K562 (cell line): Measurements from ENCODE around the gene FRMPD4. TPM values are rescaled to one million over a fixed set of nuclear protein-coding genes. Genes with fewer than 3 reads are reported as not detected.

Experiments used
- ATAC-seq: fragments of 200-7000 bp; cut with Tn5 transposase; 3 replicates; pipeline ENCODE4 v1.9.1; 2020; ENCODE audit warnings: moderate library complexity
- BruUV-seq: library from RNA; stranded (reverse); fragments of 400-500 nt; replicated peaks from 2 replicates; lab custom pipeline; 2021; lab: Mats Ljungman, UMichigan
- CTCF ChIA-PET: fragments of 300-600 bp; formaldehyde crosslinking; extraction: SDS; loops from one replicate; lab custom pipeline; 2021; ENCODE audit warnings: low intra/inter-chr PET ratio; lab: Yijun Ruan, JAX
- POLR2A ChIA-PET: fragments of 300-600, 350-650 bp; sonication (Branson Sonifier 250); formaldehyde crosslinking; extraction: SDS; loops from one replicate; lab custom pipeline; 2021; ENCODE audit warnings: antibody characterized with exemption, inconsistent platforms; lab: Yijun Ruan, JAX
- DNase-seq, 4 experiments: peaks; one replicate each; pipeline versions ENCODE4 v3.0.0 to v3.0.0-alpha.2; 2011 to 2018; ENCODE audit warnings: low spot score in 3 of 4, mixed read lengths in 3 of 4; ENCODE audit errors: extremely low read depth in 1 of 4
- FAIRE-seq: peaks from 2 replicates; lab custom pipeline; 2011; peaks lifted over from hg19 to GRCh38; lab: Jason Lieb, UNC
- H2AFZ ChIP-seq: 2 replicates; pipeline ENCODE4 v1.6.0; 2011; ENCODE audit warnings: low read depth, low read length, control low read depth, inconsistent platforms
- H3K27ac ChIP-seq: fragments of 200-600 bp; 3 replicates; pipeline ENCODE4 v1.8.0; 2011; ENCODE audit warnings: low read depth, mild to moderate bottlenecking, control low read depth, inconsistent platforms, low read length, moderate library complexity, mixed read lengths; ENCODE audit errors: extremely low read depth
- H3K27me3 ChIP-seq, 2 experiments: fragments of 300-600 bp in 1 of 2; 2 replicates in 1 of 2; 3 replicates in 1 of 2; pipeline versions ENCODE4 v1.6.0 to v1.8.0; 2011; ENCODE audit warnings: inconsistent platforms in 2 of 2, low read length in 2 of 2, mild to moderate bottlenecking in 1 of 2, mixed read lengths in 1 of 2, moderate library complexity in 1 of 2; ENCODE audit not compliant: control insufficient read depth in 2 of 2, insufficient read depth in 2 of 2
- H3K36me3 ChIP-seq: fragments of 300-600 bp; 3 replicates; pipeline ENCODE4 v1.8.0; 2011; ENCODE audit warnings: mild to moderate bottlenecking, low read length, inconsistent platforms; ENCODE audit not compliant: control insufficient read depth, insufficient read depth
- H3K4me1 ChIP-seq, 2 experiments: fragments of 200-600 bp in 1 of 2; replicated peaks in 1 of 2; 2 replicates in 1 of 2; 3 replicates in 1 of 2; pipeline versions ENCODE4 v1.5.1 to v1.8.0; 2011; ENCODE audit warnings: inconsistent platforms in 2 of 2, low read length in 2 of 2, mild to moderate bottlenecking in 1 of 2, mixed read lengths in 1 of 2, moderate library complexity in 1 of 2; ENCODE audit not compliant: control insufficient read depth in 2 of 2, insufficient read depth in 2 of 2
- H3K4me2 ChIP-seq: 2 replicates; pipeline ENCODE4 v1.6.1; 2011; ENCODE audit warnings: low read length, control low read depth, inconsistent platforms, mixed read lengths; ENCODE audit not compliant: insufficient read depth
- H3K4me3 ChIP-seq: fragments of 200-600 bp; sonication (generic), shearing (Covaris generic); 2 replicates; pipeline ENCODE4 v1.5.1; 2016; ENCODE audit warnings: control low read depth, inconsistent platforms
- H3K79me2 ChIP-seq: fragments of 200-600 bp; 3 replicates; pipeline ENCODE4 v1.8.0; 2011; ENCODE audit warnings: low read length, inconsistent platforms; ENCODE audit not compliant: control insufficient read depth, insufficient read depth
- H3K9ac ChIP-seq, 2 experiments: 2 replicates each; pipeline versions ENCODE4 v1.6.0 to v1.6.1; 2011; ENCODE audit warnings: low read depth in 2 of 2, low read length in 2 of 2, control low read depth in 1 of 2, inconsistent platforms in 1 of 2, mild to moderate bottlenecking in 1 of 2, mixed read lengths in 1 of 2; ENCODE audit not compliant: insufficient read depth in 1 of 2
- H3K9me1 ChIP-seq: one replicate; pipeline ENCODE4 v1.6.0; 2011; ENCODE audit warnings: inconsistent platforms, mild to moderate bottlenecking, low read length, moderate library complexity; ENCODE audit not compliant: control insufficient read depth, insufficient read depth
- H3K9me3 ChIP-seq: replicated peaks from 2 replicates; pipeline ENCODE4 v1.5.1; 2011; ENCODE audit warnings: low read depth, low read length, inconsistent platforms; ENCODE audit not compliant: control insufficient read depth, insufficient read depth
- H4K20me1 ChIP-seq: replicated peaks from 2 replicates; pipeline ENCODE4 v1.6.1; 2011; ENCODE audit warnings: low read length, inconsistent platforms, mixed read lengths; ENCODE audit not compliant: control insufficient read depth, insufficient read depth
- EHMT2 ChIP-seq: fragments of 450-650 bp; IDR thresholded peaks from 2 replicates; pipeline ENCODE4 v1.6.1; 2018; ENCODE audit warnings: antibody characterized with exemption
- MIER1 ChIP-seq: fragments of 450-650 bp; IDR thresholded peaks from 2 replicates; pipeline ENCODE4 v1.6.1; 2016; ENCODE audit warnings: antibody characterized with exemption, mild to moderate bottlenecking, low read depth
- ZNF121 ChIP-seq: sonication (generic); formaldehyde crosslinking; conservative IDR thresholded peaks from 2 replicates; pipeline ENCODE4 v1.8.0; 2022; ENCODE audit warnings: missing genetic modification reagents
- WGBS: fragments of 100-300 bp; shearing (Covaris generic); methylation state at CpG from one replicate; pipeline ENCODE4 v1.1.6; 2016; ENCODE audit warnings: low coverage, mixed read lengths; ENCODE audit not compliant: insufficient coverage; ENCODE audit errors: missing lambda C conversion rate; 5-methylcytosine and 5-hydroxymethylcytosine counted together
- in situ Hi-C: fragments of 300-500 bp; cut with MboI; formaldehyde crosslinking; loops from 4 replicates; pipeline ENCODE4 v1.15.0; 2018; ENCODE audit warnings: inconsistent platforms, mixed read lengths
- intact Hi-C: fragments of 100-400 bp; cut with micrococcal nuclease; formaldehyde crosslinking; loops from 2 replicates; pipeline ENCODE4 v1.14.2; 2022
- polyA plus RNA-seq, 8 experiments: library from polyadenylated mRNA; depleted of rRNA in 4 of 8; stranded (reverse) in 5 of 8; unstranded in 3 of 8; fragments of >200 nt; fragmentation: Nextera tagmentation in 2 of 8; fragmentation: Illumina TruSeq in 1 of 8; extraction: Ambion mirVana in 2 of 8; extraction: Trizol in 1 of 8; gene quantifications; 2 replicates each; pipeline versions ENCODE4 v1.2.1 to v1.2.3, GENCODE V29; 2011 to 2014; ENCODE audit warnings: inconsistent platforms in 1 of 8, missing spikeins in 1 of 8
- total RNA-seq, 7 experiments: library from RNA; depleted of rRNA in 6 of 7; stranded (reverse); fragments of >200 nt in 6 of 7; fragmentation: Illumina TruSeq in 2 of 7; extraction: Trizol in 2 of 7; gene quantifications; 2 replicates each; pipeline versions ENCODE4 v1.2.1 to v1.2.3, GENCODE V29; 2011 to 2021; ENCODE audit warnings: low replicate concordance in 1 of 7
- TF ChIP-seq, protein P1 (sequence below): fragments of 450-650 bp; IDR thresholded peaks from 2 replicates; pipeline ENCODE4 v1.6.1; 2016; ENCODE audit warnings: borderline replicate concordance
- TF ChIP-seq, protein P2 (sequence below), 2 experiments: fragments of 450-650 bp; formaldehyde crosslinking in 1 of 2; IDR thresholded peaks; 2 replicates each; pipeline versions ENCODE4 v1.4.0 to v1.6.1; 2014 to 2020; ENCODE audit warnings: mild to moderate bottlenecking in 2 of 2, borderline replicate concordance in 1 of 2, low read depth in 1 of 2

Gene FRMPD4
- total and polyA plus RNA-seq, 9 of the 15 experiments (the other 6 are each of a cell fraction or from before 2014, with no cell fraction given): not detected

DNA sequence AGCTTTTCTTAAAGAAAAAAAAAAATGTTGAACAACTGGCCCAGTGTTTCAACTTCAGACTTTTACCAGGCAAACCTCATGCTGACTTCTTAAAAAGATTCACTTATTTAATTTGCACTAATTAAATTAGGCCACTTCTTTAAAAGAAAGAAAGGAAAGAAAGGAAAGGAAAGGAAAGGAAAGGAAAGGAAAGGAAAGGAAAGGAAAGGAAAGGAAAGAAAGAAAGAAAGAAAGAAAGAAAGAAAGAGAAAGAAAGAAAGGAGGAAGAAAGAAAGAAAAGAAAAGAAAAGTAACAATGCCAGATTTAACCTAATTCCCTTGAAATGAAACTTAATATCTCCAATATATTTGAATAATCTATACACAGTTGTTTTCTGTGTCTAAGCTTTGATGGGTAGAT is 581.6 kb downstream of the FRMPD4 start (continued):
- TF ChIP-seq, protein P1, sequence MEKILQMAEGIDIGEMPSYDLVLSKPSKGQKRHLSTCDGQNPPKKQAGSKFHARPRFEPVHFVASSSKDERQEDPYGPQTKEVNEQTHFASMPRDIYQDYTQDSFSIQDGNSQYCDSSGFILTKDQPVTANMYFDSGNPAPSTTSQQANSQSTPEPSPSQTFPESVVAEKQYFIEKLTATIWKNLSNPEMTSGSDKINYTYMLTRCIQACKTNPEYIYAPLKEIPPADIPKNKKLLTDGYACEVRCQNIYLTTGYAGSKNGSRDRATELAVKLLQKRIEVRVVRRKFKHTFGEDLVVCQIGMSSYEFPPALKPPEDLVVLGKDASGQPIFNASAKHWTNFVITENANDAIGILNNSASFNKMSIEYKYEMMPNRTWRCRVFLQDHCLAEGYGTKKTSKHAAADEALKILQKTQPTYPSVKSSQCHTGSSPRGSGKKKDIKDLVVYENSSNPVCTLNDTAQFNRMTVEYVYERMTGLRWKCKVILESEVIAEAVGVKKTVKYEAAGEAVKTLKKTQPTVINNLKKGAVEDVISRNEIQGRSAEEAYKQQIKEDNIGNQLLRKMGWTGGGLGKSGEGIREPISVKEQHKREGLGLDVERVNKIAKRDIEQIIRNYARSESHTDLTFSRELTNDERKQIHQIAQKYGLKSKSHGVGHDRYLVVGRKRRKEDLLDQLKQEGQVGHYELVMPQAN: no peak

DNA sequence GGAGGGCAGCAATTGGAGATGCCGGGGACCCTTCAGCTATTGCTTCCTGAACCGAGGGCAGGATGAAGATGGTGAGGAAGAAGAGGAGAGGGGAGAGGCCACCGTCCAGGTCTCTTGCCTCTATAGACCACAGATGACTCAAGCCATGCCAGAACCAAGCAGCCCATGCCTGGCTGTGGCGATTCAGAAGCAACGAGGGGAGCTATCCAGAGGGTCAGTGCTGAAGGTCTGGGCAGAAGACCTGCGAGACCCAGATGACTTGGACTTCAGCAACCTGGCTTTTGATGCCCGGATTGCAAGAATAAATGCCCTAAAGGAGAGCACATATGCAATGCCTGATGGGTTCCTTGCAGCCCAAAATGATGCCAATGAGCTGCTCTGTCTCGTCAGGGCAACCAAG is 582.8 kb downstream of the FRMPD4 start:
- Histone ChIP-seq H4K20me1 (no peaks in the 10 kb centered on the region), H3K9me1 (no peaks in the 10 kb centered on the region), H3K9ac (no peak overlapping the region), H3K79me2 (no peaks in the 10 kb centered on the region), H3K27ac (no peak overlapping the region), H3K4me2 (no peak overlapping the region), H3K9me3 (no peaks in the 10 kb centered on the region), H3K4me1 (no peaks in the 10 kb centered on the region), H3K27me3 (peaks cover 0 to 22% of the 10 kb centered on the region in 2 experiments; a peak in 3 of 5 replicates), H3K4me3 (no peak overlapping the region), H2AFZ (no peak overlapping the region), H3K36me3 (no peaks in the 10 kb centered on the region)
- TF ChIP-seq EHMT2: peak; percentile 90
- peak; percentile 79 for TF ChIP-seq MIER1
- TF ChIP-seq ZNF121 (CRISPR knock-in tag): no peak
- TF ChIP-seq, protein P2, sequence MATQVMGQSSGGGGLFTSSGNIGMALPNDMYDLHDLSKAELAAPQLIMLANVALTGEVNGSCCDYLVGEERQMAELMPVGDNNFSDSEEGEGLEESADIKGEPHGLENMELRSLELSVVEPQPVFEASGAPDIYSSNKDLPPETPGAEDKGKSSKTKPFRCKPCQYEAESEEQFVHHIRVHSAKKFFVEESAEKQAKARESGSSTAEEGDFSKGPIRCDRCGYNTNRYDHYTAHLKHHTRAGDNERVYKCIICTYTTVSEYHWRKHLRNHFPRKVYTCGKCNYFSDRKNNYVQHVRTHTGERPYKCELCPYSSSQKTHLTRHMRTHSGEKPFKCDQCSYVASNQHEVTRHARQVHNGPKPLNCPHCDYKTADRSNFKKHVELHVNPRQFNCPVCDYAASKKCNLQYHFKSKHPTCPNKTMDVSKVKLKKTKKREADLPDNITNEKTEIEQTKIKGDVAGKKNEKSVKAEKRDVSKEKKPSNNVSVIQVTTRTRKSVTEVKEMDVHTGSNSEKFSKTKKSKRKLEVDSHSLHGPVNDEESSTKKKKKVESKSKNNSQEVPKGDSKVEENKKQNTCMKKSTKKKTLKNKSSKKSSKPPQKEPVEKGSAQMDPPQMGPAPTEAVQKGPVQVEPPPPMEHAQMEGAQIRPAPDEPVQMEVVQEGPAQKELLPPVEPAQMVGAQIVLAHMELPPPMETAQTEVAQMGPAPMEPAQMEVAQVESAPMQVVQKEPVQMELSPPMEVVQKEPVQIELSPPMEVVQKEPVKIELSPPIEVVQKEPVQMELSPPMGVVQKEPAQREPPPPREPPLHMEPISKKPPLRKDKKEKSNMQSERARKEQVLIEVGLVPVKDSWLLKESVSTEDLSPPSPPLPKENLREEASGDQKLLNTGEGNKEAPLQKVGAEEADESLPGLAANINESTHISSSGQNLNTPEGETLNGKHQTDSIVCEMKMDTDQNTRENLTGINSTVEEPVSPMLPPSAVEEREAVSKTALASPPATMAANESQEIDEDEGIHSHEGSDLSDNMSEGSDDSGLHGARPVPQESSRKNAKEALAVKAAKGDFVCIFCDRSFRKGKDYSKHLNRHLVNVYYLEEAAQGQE (IDR thresholded peaks at IDR 0.05; ENCODE audit: borderline replicate concordance): peak; percentile 94
- TF ChIP-seq, protein P2 (CRISPR knock-in tag; IDR thresholded peaks at IDR 0.05; ENCODE audit: low read depth): peak; percentile 83
- DNase-seq: peak in 1 of 4 experiments; percentile 3
- BruUV-seq: no TSS peak
- 2% methylated on average over 6 of the region's 8 CpGs for WGBS
- in situ Hi-C loops (no loop called here), intact Hi-C loops (no loop called here)
- ATAC-seq: no peak
- FAIRE-seq: no peak
- ChIA-PET POLR2A (no interaction called here), CTCF (no interaction called here)
